Ammon's horn (tissue), 1 donor: ENCODE results near the gene AKAP9.
"Not testable (repeated sequence)": the region's sequence is repeated elsewhere in the genome, so short reads cannot be mapped to it uniquely, and the experiment has no call there.

ENCODE experiments used
- DNase-seq: peaks from one replicate; pipeline ENCODE4 v3.0.0-alpha.2; 2016; ENCODE audit warnings: low spot score

The AKAP9 gene

GRCh38 chr7:92134271-92135051 is 193.8 kb downstream of the AKAP9 start, which contains the start of gene CYP51A1:
TSS of gene CYP51A1 (minus strand) at chr7:92134477. CDS start at chr7:92134364, 113 bp downstream.
- DNase-seq: peak; percentile 96

GRCh38 chr7:92135052-92135889 is 194.6 kb downstream of the AKAP9 start:
- peak; percentile 59 for DNase-seq

- DNase-seq: no peak
Observed at GRCh38 chr7:92137557-92137956, 196.9 kb downstream of the AKAP9 start.

GRCh38 chr7:92141161-92141560 is 200.5 kb downstream of the AKAP9 start:
- no peak for DNase-seq

GRCh38 chr7:92142791-92143190 is 202.1 kb downstream of the AKAP9 start:
- DNase-seq: not testable (repeated sequence)

GRCh38 chr7:92143192-92143880 is 202.7 kb downstream of the AKAP9 start:
- DNase-seq: not testable (repeated sequence)

- no peak for DNase-seq
Observed at GRCh38 chr7:92149736-92150239, 209.1 kb downstream of the AKAP9 start.

GRCh38 chr7:92150450-92151017 is 209.9 kb downstream of the AKAP9 start:
- no peak for DNase-seq

GRCh38 chr7:92155108-92155739 is 214.6 kb downstream of the AKAP9 start:
- DNase-seq: no peak

- DNase-seq: no peak
Observed at GRCh38 chr7:92156990-92157389, 216.3 kb downstream of the AKAP9 start.

GRCh38 chr7:92158660-92159575 is 218.3 kb downstream of the AKAP9 start:
- DNase-seq: no peak
